ENCODE results near the gene MAP4K5.

DNA sequence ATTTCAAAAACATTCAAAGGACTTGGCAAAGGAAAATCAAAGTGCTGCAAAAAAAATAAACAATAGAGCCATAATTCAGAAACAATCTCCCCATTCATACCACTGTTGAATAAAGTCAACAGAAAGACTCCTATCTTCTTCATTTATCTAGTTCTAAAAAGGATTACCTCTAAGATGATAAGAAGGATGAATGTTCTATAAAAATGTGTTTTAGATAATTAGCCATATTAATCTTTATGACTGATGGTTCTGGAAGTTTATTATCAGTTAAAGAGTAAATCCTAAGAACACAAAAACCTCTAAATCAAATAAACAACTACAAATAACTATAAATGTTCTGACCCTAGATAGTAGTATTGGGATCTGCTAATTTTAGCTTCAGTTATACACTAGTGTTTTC lies 97.8 kb downstream of the MAP4K5 start:
- no peak for TF ChIP-seq POLR2A (IDR thresholded peaks at IDR 0.05)
- TF ChIP-seq, protein P1, sequence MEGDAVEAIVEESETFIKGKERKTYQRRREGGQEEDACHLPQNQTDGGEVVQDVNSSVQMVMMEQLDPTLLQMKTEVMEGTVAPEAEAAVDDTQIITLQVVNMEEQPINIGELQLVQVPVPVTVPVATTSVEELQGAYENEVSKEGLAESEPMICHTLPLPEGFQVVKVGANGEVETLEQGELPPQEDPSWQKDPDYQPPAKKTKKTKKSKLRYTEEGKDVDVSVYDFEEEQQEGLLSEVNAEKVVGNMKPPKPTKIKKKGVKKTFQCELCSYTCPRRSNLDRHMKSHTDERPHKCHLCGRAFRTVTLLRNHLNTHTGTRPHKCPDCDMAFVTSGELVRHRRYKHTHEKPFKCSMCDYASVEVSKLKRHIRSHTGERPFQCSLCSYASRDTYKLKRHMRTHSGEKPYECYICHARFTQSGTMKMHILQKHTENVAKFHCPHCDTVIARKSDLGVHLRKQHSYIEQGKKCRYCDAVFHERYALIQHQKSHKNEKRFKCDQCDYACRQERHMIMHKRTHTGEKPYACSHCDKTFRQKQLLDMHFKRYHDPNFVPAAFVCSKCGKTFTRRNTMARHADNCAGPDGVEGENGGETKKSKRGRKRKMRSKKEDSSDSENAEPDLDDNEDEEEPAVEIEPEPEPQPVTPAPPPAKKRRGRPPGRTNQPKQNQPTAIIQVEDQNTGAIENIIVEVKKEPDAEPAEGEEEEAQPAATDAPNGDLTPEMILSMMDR (IDR thresholded peaks at IDR 0.05) = no peak
- no peak for TF ChIP-seq EP300 (IDR thresholded peaks at IDR 0.05)
